ENCODE results near the gene MAGEB17.
"Not testable (repeated sequence)": the region's sequence is repeated elsewhere in the genome, so short reads cannot be mapped to it uniquely, and the experiment has no call there.

DNA sequence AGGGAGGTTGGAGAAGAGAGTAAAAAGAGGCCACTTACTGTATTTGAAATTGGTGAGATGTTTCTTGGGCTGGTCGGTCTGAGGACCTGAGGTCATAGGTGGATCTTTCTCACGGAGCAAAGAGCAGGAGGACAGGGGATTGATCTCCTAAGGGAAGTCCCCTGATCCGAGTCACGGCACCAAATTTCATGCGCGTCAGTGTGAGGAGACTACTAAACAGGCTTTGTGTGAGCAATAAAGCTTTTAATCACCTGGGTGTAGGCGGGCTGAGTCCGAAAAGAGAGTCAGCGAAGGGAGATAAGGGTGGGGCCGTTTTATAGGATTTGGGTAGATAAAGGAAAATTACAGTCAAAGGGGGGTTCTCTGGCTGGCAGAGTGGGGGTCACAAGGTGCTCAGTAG lies 16.6 kb downstream of the MAGEB17 start:
- TF ChIP-seq CTCF (IDR thresholded peaks at IDR 0.05); ZFX (IDR thresholded peaks at IDR 0.05; ENCODE audit: borderline replicate concordance): not testable (repeated sequence)
